GM23338 (cell line): ENCODE data around the gene MCAT. TPM values are rescaled to one million over a fixed set of nuclear protein-coding genes. Genes with fewer than 3 reads are reported as not detected.

Experiments
- ATAC-seq: fragments of 200-7000 bp; cut with Tn5 transposase; 3 replicates; pipeline ENCODE4 v1.9.1; 2020
- DNase-seq: peaks from one replicate; pipeline ENCODE4 v3.0.0-alpha.2; 2015; ENCODE audit warnings: low spot score
- H2AFZ ChIP-seq: fragments of 200-600 bp; sonication (generic); 2 replicates; pipeline ENCODE4 v1.8.0; 2016; ENCODE audit warnings: antibody characterized with exemption, mild to moderate bottlenecking, moderate library complexity
- H3F3A ChIP-seq: fragments of 200-600 bp; sonication (generic); replicated peaks from 2 replicates; pipeline ENCODE4 v1.8.0; 2017; ENCODE audit warnings: antibody characterized with exemption, mixed run types, low read depth
- H3K27ac ChIP-seq: fragments of 200-600 bp; sonication (generic); 2 replicates; pipeline ENCODE4 v1.6.1; 2016; ENCODE audit warnings: low read depth
- H3K27me3 ChIP-seq: fragments of 200-600 bp; sonication (generic); 2 replicates; pipeline ENCODE4 v1.8.0; 2016; ENCODE audit warnings: mild to moderate bottlenecking, mixed run types, moderate library complexity; ENCODE audit not compliant: insufficient read depth
- H3K36me3 ChIP-seq: fragments of 200-600 bp; sonication (generic); 2 replicates; pipeline ENCODE4 v1.8.0; 2016; ENCODE audit warnings: mild to moderate bottlenecking; ENCODE audit not compliant: insufficient read depth
- H3K4me1 ChIP-seq: fragments of 200-600 bp; sonication (generic); 2 replicates; pipeline ENCODE4 v1.8.0; 2016; ENCODE audit warnings: mild to moderate bottlenecking, moderate library complexity; ENCODE audit not compliant: insufficient read depth
- H3K4me2 ChIP-seq: fragments of 200-600 bp; sonication (generic); 2 replicates; pipeline ENCODE4 v1.7.1; 2017; ENCODE audit warnings: mixed run types
- H3K4me3 ChIP-seq: fragments of 200-600 bp; sonication (generic); 2 replicates; pipeline ENCODE4 v1.6.1; 2016; ENCODE audit warnings: mixed run types
- H3K79me2 ChIP-seq: fragments of 200-600 bp; sonication (generic); replicated peaks from 2 replicates; pipeline ENCODE4 v1.8.0; 2017; ENCODE audit warnings: mild to moderate bottlenecking; ENCODE audit not compliant: insufficient read depth
- H3K9me2 ChIP-seq: fragments of 200-600 bp; sonication (generic); 2 replicates; pipeline ENCODE4 v1.8.0; 2017; ENCODE audit not compliant: insufficient read depth
- H4K20me1 ChIP-seq: fragments of 200-600 bp; sonication (generic); replicated peaks from 2 replicates; pipeline ENCODE4 v1.8.0; 2017; ENCODE audit warnings: mild to moderate bottlenecking; ENCODE audit not compliant: insufficient read depth
- H3K27ac Mint-ChIP-seq: 2 replicates; pipeline ENCODE4 v1.8.0; 2020; ENCODE audit warnings: inconsistent platforms, mild to moderate bottlenecking, moderate library complexity, mixed read lengths
- H3K27me3 Mint-ChIP-seq: 3 replicates; pipeline ENCODE4 v1.8.0; 2022; ENCODE audit warnings: low read depth, mild to moderate bottlenecking, moderate library complexity, mixed read lengths, inconsistent platforms; ENCODE audit not compliant: insufficient read depth, poor library complexity
- H3K36me3 Mint-ChIP-seq: 3 replicates; pipeline ENCODE4 v1.8.0; 2021; ENCODE audit warnings: low read depth, mild to moderate bottlenecking, inconsistent platforms, moderate library complexity, mixed read lengths
- H3K4me1 Mint-ChIP-seq: 3 replicates; pipeline ENCODE4 v1.8.0; 2020; ENCODE audit warnings: mild to moderate bottlenecking, inconsistent platforms, mixed read lengths
- H3K4me3 Mint-ChIP-seq: 3 replicates; pipeline ENCODE4 v1.8.0; 2021; ENCODE audit warnings: moderate library complexity, mild to moderate bottlenecking, inconsistent platforms, mixed read lengths
- H3K9me3 Mint-ChIP-seq: 3 replicates; pipeline ENCODE4 v1.8.0; 2020; ENCODE audit warnings: moderate library complexity, mild to moderate bottlenecking, inconsistent platforms, mixed read lengths
- EZH2 ChIP-seq: fragments of 200-600 bp; sonication (generic); IDR thresholded peaks from one replicate; pipeline ENCODE4 v1.8.0; 2017; ENCODE audit warnings: antibody characterized with exemption, mild to moderate bottlenecking, low read depth; ENCODE audit not compliant: unreplicated experiment
- EZH2phosphoT487 ChIP-seq: fragments of 200-600 bp; sonication (generic); IDR thresholded peaks from one replicate; pipeline ENCODE4 v1.8.1; 2018; ENCODE audit warnings: antibody characterized with exemption; ENCODE audit not compliant: unreplicated experiment
- JUNB ChIP-seq: IDR thresholded peaks from one replicate; pipeline ENCODE4 v1.6.1; 2016; ENCODE audit warnings: antibody characterized with exemption; ENCODE audit not compliant: unreplicated experiment
- polyA plus RNA-seq: library from polyadenylated mRNA; unstranded; fragments of >200 nt; fragmentation: Nextera tagmentation; extraction: Ambion mirVana; gene quantifications from 2 replicates; pipeline ENCODE4 v1.2.1, GENCODE V29; 2016
- total RNA-seq: library from RNA; depleted of rRNA; stranded (reverse); fragments of >200 nt; shearing (Covaris generic); gene quantifications from 2 replicates; pipeline ENCODE4 v1.2.3, GENCODE V29; 2014
- TF ChIP-seq, protein P1 (sequence below): IDR thresholded peaks from one replicate; pipeline ENCODE4 v1.6.1; 2018; ENCODE audit warnings: antibody characterized with exemption; ENCODE audit not compliant: unreplicated experiment
- TF ChIP-seq, protein P2 (sequence below): fragments of 250-450 bp; sonication (Bioruptor Pico); IDR thresholded peaks from 2 replicates; pipeline ENCODE4 v1.5.0; 2020; ENCODE audit warnings: mild to moderate bottlenecking, moderate library complexity

The MCAT gene
- total and polyA plus RNA-seq, 2 experiments from 2014 or later = 9.7 to 16.9 TPM

DNA sequence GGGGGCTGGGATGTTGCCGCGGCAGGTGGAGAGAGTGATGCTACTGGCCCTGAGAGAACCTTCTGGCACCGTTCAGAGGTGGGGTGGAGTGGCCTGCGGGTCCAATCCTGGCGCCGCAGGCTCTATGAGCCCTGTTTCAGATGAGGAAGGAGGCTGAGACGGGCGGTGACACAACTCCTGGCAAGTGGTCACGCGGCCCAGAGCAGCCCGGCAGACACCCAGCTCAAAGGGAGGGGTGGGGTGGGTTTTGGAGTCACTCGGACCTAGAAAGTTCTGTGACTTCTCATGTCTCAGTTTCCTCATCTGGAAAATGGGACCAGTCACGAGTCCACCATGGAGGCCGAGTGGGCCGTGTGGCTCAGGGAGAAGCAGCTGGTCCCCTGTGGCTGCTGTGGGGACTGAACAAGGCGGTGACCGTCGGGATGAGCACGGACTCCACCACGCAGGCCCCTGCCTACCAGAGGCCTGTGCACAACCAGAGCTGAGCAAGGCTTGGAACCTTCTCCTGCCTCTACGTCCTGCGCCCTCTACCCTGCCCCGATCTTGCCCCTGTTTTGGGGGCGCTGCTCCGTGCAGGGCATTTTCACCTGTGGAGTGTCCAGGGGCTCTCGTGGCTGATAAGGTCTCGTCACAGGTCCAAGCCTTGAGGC lies 11.8 kb upstream of the MCAT start (continued):
- TF ChIP-seq, protein P1, sequence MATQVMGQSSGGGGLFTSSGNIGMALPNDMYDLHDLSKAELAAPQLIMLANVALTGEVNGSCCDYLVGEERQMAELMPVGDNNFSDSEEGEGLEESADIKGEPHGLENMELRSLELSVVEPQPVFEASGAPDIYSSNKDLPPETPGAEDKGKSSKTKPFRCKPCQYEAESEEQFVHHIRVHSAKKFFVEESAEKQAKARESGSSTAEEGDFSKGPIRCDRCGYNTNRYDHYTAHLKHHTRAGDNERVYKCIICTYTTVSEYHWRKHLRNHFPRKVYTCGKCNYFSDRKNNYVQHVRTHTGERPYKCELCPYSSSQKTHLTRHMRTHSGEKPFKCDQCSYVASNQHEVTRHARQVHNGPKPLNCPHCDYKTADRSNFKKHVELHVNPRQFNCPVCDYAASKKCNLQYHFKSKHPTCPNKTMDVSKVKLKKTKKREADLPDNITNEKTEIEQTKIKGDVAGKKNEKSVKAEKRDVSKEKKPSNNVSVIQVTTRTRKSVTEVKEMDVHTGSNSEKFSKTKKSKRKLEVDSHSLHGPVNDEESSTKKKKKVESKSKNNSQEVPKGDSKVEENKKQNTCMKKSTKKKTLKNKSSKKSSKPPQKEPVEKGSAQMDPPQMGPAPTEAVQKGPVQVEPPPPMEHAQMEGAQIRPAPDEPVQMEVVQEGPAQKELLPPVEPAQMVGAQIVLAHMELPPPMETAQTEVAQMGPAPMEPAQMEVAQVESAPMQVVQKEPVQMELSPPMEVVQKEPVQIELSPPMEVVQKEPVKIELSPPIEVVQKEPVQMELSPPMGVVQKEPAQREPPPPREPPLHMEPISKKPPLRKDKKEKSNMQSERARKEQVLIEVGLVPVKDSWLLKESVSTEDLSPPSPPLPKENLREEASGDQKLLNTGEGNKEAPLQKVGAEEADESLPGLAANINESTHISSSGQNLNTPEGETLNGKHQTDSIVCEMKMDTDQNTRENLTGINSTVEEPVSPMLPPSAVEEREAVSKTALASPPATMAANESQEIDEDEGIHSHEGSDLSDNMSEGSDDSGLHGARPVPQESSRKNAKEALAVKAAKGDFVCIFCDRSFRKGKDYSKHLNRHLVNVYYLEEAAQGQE = no peak
- TF ChIP-seq EZH2 (no peak), JUNB (no peak), EZH2phosphoT487 (no peak)
- TF ChIP-seq, protein P2, sequence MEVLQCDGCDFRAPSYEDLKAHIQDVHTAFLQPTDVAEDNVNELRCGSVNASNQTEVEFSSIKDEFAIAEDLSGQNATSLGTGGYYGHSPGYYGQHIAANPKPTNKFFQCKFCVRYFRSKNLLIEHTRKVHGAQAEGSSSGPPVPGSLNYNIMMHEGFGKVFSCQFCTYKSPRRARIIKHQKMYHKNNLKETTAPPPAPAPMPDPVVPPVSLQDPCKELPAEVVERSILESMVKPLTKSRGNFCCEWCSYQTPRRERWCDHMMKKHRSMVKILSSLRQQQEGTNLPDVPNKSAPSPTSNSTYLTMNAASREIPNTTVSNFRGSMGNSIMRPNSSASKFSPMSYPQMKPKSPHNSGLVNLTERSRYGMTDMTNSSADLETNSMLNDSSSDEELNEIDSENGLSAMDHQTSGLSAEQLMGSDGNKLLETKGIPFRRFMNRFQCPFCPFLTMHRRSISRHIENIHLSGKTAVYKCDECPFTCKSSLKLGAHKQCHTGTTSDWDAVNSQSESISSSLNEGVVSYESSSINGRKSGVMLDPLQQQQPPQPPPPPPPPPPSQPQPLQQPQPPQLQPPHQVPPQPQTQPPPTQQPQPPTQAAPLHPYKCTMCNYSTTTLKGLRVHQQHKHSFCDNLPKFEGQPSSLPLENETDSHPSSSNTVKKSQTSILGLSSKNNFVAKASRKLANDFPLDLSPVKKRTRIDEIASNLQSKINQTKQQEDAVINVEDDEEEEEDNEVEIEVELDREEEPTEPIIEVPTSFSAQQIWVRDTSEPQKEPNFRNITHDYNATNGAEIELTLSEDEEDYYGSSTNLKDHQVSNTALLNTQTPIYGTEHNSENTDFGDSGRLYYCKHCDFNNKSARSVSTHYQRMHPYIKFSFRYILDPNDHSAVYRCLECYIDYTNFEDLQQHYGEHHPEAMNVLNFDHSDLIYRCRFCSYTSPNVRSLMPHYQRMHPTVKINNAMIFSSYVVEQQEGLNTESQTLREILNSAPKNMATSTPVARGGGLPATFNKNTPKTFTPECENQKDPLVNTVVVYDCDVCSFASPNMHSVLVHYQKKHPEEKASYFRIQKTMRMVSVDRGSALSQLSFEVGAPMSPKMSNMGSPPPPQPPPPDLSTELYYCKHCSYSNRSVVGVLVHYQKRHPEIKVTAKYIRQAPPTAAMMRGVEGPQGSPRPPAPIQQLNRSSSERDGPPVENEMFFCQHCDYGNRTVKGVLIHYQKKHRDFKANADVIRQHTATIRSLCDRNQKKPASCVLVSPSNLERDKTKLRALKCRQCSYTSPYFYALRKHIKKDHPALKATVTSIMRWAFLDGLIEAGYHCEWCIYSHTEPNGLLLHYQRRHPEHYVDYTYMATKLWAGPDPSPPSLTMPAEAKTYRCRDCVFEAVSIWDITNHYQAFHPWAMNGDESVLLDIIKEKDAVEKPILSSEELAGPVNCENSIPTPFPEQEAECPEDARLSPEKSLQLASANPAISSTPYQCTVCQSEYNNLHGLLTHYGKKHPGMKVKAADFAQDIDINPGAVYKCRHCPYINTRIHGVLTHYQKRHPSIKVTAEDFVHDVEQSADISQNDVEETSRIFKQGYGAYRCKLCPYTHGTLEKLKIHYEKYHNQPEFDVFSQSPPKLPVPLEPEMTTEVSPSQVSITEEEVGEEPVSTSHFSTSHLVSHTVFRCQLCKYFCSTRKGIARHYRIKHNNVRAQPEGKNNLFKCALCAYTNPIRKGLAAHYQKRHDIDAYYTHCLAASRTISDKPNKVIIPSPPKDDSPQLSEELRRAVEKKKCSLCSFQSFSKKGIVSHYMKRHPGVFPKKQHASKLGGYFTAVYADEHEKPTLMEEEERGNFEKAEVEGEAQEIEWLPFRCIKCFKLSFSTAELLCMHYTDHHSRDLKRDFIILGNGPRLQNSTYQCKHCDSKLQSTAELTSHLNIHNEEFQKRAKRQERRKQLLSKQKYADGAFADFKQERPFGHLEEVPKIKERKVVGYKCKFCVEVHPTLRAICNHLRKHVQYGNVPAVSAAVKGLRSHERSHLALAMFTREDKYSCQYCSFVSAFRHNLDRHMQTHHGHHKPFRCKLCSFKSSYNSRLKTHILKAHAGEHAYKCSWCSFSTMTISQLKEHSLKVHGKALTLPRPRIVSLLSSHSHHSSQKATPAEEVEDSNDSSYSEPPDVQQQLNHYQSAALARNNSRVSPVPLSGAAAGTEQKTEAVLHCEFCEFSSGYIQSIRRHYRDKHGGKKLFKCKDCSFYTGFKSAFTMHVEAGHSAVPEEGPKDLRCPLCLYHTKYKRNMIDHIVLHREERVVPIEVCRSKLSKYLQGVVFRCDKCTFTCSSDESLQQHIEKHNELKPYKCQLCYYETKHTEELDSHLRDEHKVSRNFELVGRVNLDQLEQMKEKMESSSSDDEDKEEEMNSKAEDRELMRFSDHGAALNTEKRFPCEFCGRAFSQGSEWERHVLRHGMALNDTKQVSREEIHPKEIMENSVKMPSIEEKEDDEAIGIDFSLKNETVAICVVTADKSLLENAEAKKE (CRISPR knock-in tag) = no peak

DNA sequence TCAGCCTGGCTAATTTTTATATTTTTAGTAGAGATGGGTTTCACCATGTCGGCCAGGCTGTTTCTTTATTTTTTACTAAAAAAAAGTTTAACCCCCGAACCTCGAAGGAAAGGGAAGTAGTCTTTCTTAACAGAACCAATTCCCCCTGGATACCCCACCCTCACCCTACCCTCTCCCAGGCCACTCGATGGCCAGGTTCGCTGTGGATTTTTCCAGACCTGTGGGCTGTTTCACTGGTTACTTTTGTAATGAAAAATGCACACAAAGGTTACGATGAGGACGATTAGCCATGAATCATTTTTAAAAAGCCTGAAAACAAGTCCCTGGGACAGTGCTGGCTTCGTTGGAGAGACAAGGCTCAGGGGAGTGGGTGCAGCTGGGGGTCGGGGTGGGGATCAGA lies 10.7 kb upstream of the MCAT start:
- H4K20me1 ChIP-seq = no peaks in the 10 kb centered on the region

More for the DNA sequence above, 10.7 kb upstream of the MCAT start:
- Mint-ChIP-seq H3K27ac (no peak overlapping the region), H3K9me3 (no peaks in the 10 kb centered on the region), H3K36me3 (no peaks in the 10 kb centered on the region), H3K27me3 (peaks cover 25% of the 10 kb centered on the region), H3K4me3 (no peak overlapping the region), H3K4me1 (peaks cover 6% of the 10 kb centered on the region)
- H3K4me1 ChIP-seq = no peaks in the 10 kb centered on the region
- H3K27ac ChIP-seq = no peak overlapping the region
- no peaks in the 10 kb centered on the region for H3K36me3 ChIP-seq
- peaks cover 17% of the 10 kb centered on the region for H3K27me3 ChIP-seq
- DNase-seq (no peak), ATAC-seq (no peak)
- no peak overlapping the region for H3K4me3 ChIP-seq
- H3K9me2 ChIP-seq = no peaks in the 10 kb centered on the region
- no peaks in the 10 kb centered on the region for H3K79me2 ChIP-seq
- H3F3A ChIP-seq = no peaks in the 10 kb centered on the region; the same call in 1 of the 2 replicates
- no peak overlapping the region for H2AFZ ChIP-seq
- TF ChIP-seq, protein P2 (CRISPR knock-in tag) = no peak
- no peak overlapping the region for H3K4me2 ChIP-seq
